ENCODE results near the gene UBE3B. TPM values are rescaled to one million over a fixed set of nuclear protein-coding genes. Genes with fewer than 3 reads are reported as not detected.

UBE3B gene
- total RNA-seq, 5 donors from 2014 or later (not counting 1 experiment from before 2014, with no cell fraction given), result 34.4 to 49.9 (median 43.5) TPM

- H3K4me1 ChIP-seq (ENCODE audit: control insufficient read depth in 1 of 2, extremely low read depth in 1 of 2, insufficient read depth in 2 of 2, low read length in 2 of 2), result peaks cover 17 to 36% of the 10 kb centered on the region in 2 experiments
- no peaks in the 10 kb centered on the region for H3K9me3 Mint-ChIP-seq
- no peak for DNase-seq
- ChIA-PET CTCF (no interaction called here), POLR2A (no interaction called here)
- no peak overlapping the region for H3K27ac ChIP-seq (ENCODE audit: low read length)
- H3K27me3 ChIP-seq (replicated peaks in 1 of 2; ENCODE audit: control insufficient read depth in 2 of 2, extremely low read depth in 1 of 2, insufficient read depth in 2 of 2, low read length in 1 of 2), result no peaks in the 10 kb centered on the region
- ATAC-seq (replicated peaks in 1 of 4), result no peak
- H3K27me3 Mint-ChIP-seq, result no peaks in the 10 kb centered on the region
- H3K4me1 Mint-ChIP-seq, result peaks cover 42 to 60% (median 45%) of the 10 kb centered on the region in 3 donors
- no peak overlapping the region for H3K4me3 ChIP-seq (ENCODE audit: control insufficient read depth in 1 of 2, extremely low read depth in 1 of 2, low read length in 1 of 2)
- H3K9me3 ChIP-seq, result no peaks in the 10 kb centered on the region
- H3K27ac Mint-ChIP-seq, result peak overlapping the region; percentile 29 to 36
- peaks cover 8 to 53% of the 10 kb centered on the region in 2 donors for H3K36me3 ChIP-seq (ENCODE audit: control insufficient read depth in 2 of 2, extremely low read depth in 1 of 2, insufficient read depth in 1 of 2, low read length in 1 of 2)
- WGBS (ENCODE audit: insufficient coverage), result 84% methylated on average over 5 of the region's 8 CpGs
- H3K4me3 Mint-ChIP-seq, result no peak overlapping the region
- H3K36me3 Mint-ChIP-seq, result peaks cover 40% of the 10 kb centered on the region
These were observed 16.2 kb upstream of the UBE3B start for GRCh38 chr12:109461049-109461845.

- POLR2A ChIA-PET, result interaction anchor here in 1 of 2 donors (0.7 kb wide), 1 partner anchor 1304 kb away, joined by 3 read pairs; no protein-coding TSS in a partner anchor
- DNase-seq (no peak), ATAC-seq (replicated peaks in 1 of 4) (no peak)
- Histone ChIP-seq H3K4me1 (ENCODE audit: control insufficient read depth in 1 of 2, extremely low read depth in 1 of 2, insufficient read depth in 2 of 2, low read length in 2 of 2) (peaks cover 17 to 38% of the 10 kb centered on the region in 2 experiments), H3K36me3 (ENCODE audit: control insufficient read depth in 2 of 2, extremely low read depth in 1 of 2, insufficient read depth in 1 of 2, low read length in 1 of 2) (peaks cover 8 to 48% of the 10 kb centered on the region in 2 donors), H3K9me3 (no peaks in the 10 kb centered on the region), H3K27ac (ENCODE audit: low read length) (no peak overlapping the region), H3K27me3 (replicated peaks in 1 of 2; ENCODE audit: control insufficient read depth in 2 of 2, extremely low read depth in 1 of 2, insufficient read depth in 2 of 2, low read length in 1 of 2) (no peaks in the 10 kb centered on the region), H3K4me3 (ENCODE audit: control insufficient read depth in 1 of 2, extremely low read depth in 1 of 2, low read length in 1 of 2) (no peak overlapping the region)
- H3K9me3 Mint-ChIP-seq, result no peaks in the 10 kb centered on the region
- no peaks in the 10 kb centered on the region for H3K27me3 Mint-ChIP-seq
- CTCF ChIA-PET, result no interaction called here
- peak overlapping the region in 1 of 2 donors; percentile 74 for H3K27ac Mint-ChIP-seq
- H3K4me3 Mint-ChIP-seq, result peak overlapping the region in 1 of 3 donors; percentile 65
- 96% methylated on average over 7 of the region's 13 CpGs for WGBS (ENCODE audit: insufficient coverage)
- peaks cover 32% of the 10 kb centered on the region for H3K36me3 Mint-ChIP-seq
- peaks cover 45 to 62% (median 48%) of the 10 kb centered on the region in 3 donors for H3K4me1 Mint-ChIP-seq
These were observed 15.3 kb upstream of the UBE3B start for GRCh38 chr12:109461846-109462756.

GRCh38 chr12:109462868-109463692 lies 14.4 kb upstream of the UBE3B start:
- H3K4me1 Mint-ChIP-seq, result peaks cover 45 to 60% (median 48%) of the 10 kb centered on the region in 3 donors
- Histone ChIP-seq H3K9me3 (no peaks in the 10 kb centered on the region), H3K4me1 (ENCODE audit: control insufficient read depth in 1 of 2, extremely low read depth in 1 of 2, insufficient read depth in 2 of 2, low read length in 2 of 2) (peaks cover 17 to 38% of the 10 kb centered on the region in 2 experiments), H3K27ac (ENCODE audit: low read length) (no peak overlapping the region), H3K36me3 (ENCODE audit: control insufficient read depth in 2 of 2, extremely low read depth in 1 of 2, insufficient read depth in 1 of 2, low read length in 1 of 2) (peaks cover 10 to 47% of the 10 kb centered on the region in 2 donors), H3K27me3 (replicated peaks in 1 of 2; ENCODE audit: control insufficient read depth in 2 of 2, extremely low read depth in 1 of 2, insufficient read depth in 2 of 2, low read length in 1 of 2) (no peaks in the 10 kb centered on the region), H3K4me3 (ENCODE audit: control insufficient read depth in 1 of 2, extremely low read depth in 1 of 2, low read length in 1 of 2) (peak overlapping the region in 1 of 2 donors; percentile 7)
- no peaks in the 10 kb centered on the region for H3K27me3 Mint-ChIP-seq
- H3K4me3 Mint-ChIP-seq, result peak overlapping the region; percentile 10 to 65 (median 41)
- ChIA-PET CTCF (no interaction called here), POLR2A (no interaction called here)
- WGBS (ENCODE audit: insufficient coverage), result 45% methylated on average over 11 of the region's 14 CpGs
- peak overlapping the region; percentile 28 to 74 for H3K27ac Mint-ChIP-seq
- H3K9me3 Mint-ChIP-seq, result no peaks in the 10 kb centered on the region
- DNase-seq (peak in 1 of 35 experiments; percentile 19), ATAC-seq (replicated peaks in 1 of 4) (peak; percentile 37 to 77 (median 73))
- H3K36me3 Mint-ChIP-seq, result peaks cover 23% of the 10 kb centered on the region

- Mint-ChIP-seq H3K27ac (peak overlapping the region in 1 of 2 donors; percentile 74), H3K4me3 (peak overlapping the region in 1 of 3 donors; percentile 65), H3K4me1 (peaks cover 45 to 61% (median 52%) of the 10 kb centered on the region in 3 donors), H3K36me3 (peaks cover 24% of the 10 kb centered on the region), H3K27me3 (no peaks in the 10 kb centered on the region), H3K9me3 (no peaks in the 10 kb centered on the region)
- CTCF ChIA-PET, result no interaction called here
- no peaks in the 10 kb centered on the region for H3K27me3 ChIP-seq (replicated peaks in 1 of 2; ENCODE audit: control insufficient read depth in 2 of 2, extremely low read depth in 1 of 2, insufficient read depth in 2 of 2, low read length in 1 of 2)
- ATAC-seq (replicated peaks in 1 of 4), result no peak
- WGBS (ENCODE audit: insufficient coverage), result no CpG with 5 or more reads among the region's 5 CpGs
- POLR2A ChIA-PET, result no interaction called here
- peaks cover 17 to 38% of the 10 kb centered on the region in 2 experiments for H3K4me1 ChIP-seq (ENCODE audit: control insufficient read depth in 1 of 2, extremely low read depth in 1 of 2, insufficient read depth in 2 of 2, low read length in 2 of 2)
- no peaks in the 10 kb centered on the region for H3K9me3 ChIP-seq
- no peak for DNase-seq
- H3K4me3 ChIP-seq (ENCODE audit: control insufficient read depth in 1 of 2, extremely low read depth in 1 of 2, low read length in 1 of 2), result peak overlapping the region in 1 of 2 donors; percentile 7
- H3K27ac ChIP-seq (ENCODE audit: low read length), result no peak overlapping the region
- H3K36me3 ChIP-seq (ENCODE audit: control insufficient read depth in 2 of 2, extremely low read depth in 1 of 2, insufficient read depth in 1 of 2, low read length in 1 of 2), result peaks cover 10 to 48% of the 10 kb centered on the region in 2 donors
These were observed 13.7 kb upstream of the UBE3B start for GRCh38 chr12:109463756-109464155.

- H3K4me1 ChIP-seq (ENCODE audit: control insufficient read depth in 1 of 2, extremely low read depth in 1 of 2, insufficient read depth in 2 of 2, low read length in 2 of 2), result peaks cover 17 to 45% of the 10 kb centered on the region in 2 experiments
- H3K4me3 ChIP-seq (ENCODE audit: control insufficient read depth in 1 of 2, extremely low read depth in 1 of 2, low read length in 1 of 2), result no peak overlapping the region
- 90% methylated on average over 7 of the region's 14 CpGs for WGBS (ENCODE audit: insufficient coverage)
- ATAC-seq (replicated peaks in 1 of 4) (no peak), DNase-seq (no peak)
- no peaks in the 10 kb centered on the region for H3K27me3 Mint-ChIP-seq
- peaks cover 19% of the 10 kb centered on the region for H3K36me3 Mint-ChIP-seq
- H3K27ac ChIP-seq (ENCODE audit: low read length), result no peak overlapping the region
- ChIA-PET CTCF (no interaction called here), POLR2A (no interaction called here)
- peaks cover 45 to 62% (median 57%) of the 10 kb centered on the region in 3 donors for H3K4me1 Mint-ChIP-seq
- peaks cover 15 to 55% of the 10 kb centered on the region in 2 donors for H3K36me3 ChIP-seq (ENCODE audit: control insufficient read depth in 2 of 2, extremely low read depth in 1 of 2, insufficient read depth in 1 of 2, low read length in 1 of 2)
- H3K27ac Mint-ChIP-seq, result no peak overlapping the region
- no peaks in the 10 kb centered on the region for H3K27me3 ChIP-seq (replicated peaks in 1 of 2; ENCODE audit: control insufficient read depth in 2 of 2, extremely low read depth in 1 of 2, insufficient read depth in 2 of 2, low read length in 1 of 2)
- no peak overlapping the region for H3K4me3 Mint-ChIP-seq
- no peaks in the 10 kb centered on the region for H3K9me3 Mint-ChIP-seq
- H3K9me3 ChIP-seq, result no peaks in the 10 kb centered on the region
These were observed 12.6 kb upstream of the UBE3B start for GRCh38 chr12:109464642-109465351.
